ENCODE results near the gene VCL.

Gene VCL

DNA sequence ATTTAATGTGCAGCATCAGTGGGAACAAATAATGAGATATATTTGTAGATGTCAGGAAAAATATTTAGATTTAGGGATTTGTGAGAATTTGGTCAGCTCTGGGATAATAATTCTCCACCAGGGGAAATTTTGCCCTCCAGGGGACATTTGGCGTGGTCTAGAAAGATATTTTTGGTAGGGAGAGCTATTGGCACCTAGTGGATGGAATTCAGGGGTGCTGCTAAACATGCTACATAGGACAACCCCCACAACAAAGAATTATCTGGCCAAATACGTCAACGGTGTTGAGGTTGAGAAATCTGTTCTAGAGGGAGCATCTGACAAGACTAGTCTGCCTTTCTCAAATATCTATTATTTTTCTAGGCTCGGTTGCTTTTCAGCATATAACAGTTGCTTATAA lies 155.2 kb downstream of the VCL start:
- ATAC-seq (no peak), DNase-seq (no peak)
- no peak overlapping the region for H3K4me3 Mint-ChIP-seq
- no peaks in the 10 kb centered on the region for H3K9me3 Mint-ChIP-seq
- H3K27ac Mint-ChIP-seq = no peak overlapping the region
- H3K27me3 Mint-ChIP-seq = no peaks in the 10 kb centered on the region
- H3K4me1 Mint-ChIP-seq = peaks cover 38% of the 10 kb centered on the region
- H3K36me3 Mint-ChIP-seq (ENCODE audit: low read depth) = peaks cover 12% of the 10 kb centered on the region

- no peaks in the 10 kb centered on the region for H3K9me3 Mint-ChIP-seq
- peaks cover 33% of the 10 kb centered on the region for H3K4me1 Mint-ChIP-seq
- no peak overlapping the region for H3K27ac Mint-ChIP-seq
- no peaks in the 10 kb centered on the region for H3K27me3 Mint-ChIP-seq
- no peak overlapping the region for H3K4me3 Mint-ChIP-seq
- ATAC-seq (no peak), DNase-seq (no peak)
- peaks cover 11% of the 10 kb centered on the region for H3K36me3 Mint-ChIP-seq (ENCODE audit: low read depth)
These were observed 155.8 kb downstream of the VCL start for GRCh38 chr10:74153676-74154075.

DNA sequence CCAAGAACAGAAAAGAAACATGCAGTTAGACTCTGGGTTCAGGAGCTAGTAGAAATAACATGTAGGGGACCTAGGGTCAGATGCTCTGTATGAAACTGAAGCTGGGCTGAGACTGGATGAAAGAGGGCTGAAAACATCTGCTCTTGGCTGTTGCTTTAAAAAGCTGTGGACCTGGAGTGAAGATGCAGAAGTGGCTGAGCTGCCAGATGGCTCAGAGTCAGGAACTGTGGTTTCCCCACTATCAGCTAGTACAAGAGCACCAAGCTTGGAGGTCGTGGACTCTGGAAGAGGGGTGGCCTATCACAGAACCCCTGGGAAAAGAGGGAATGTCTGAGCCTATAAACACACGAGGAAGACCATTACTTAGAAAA lies 159.0 kb downstream of the VCL start:
- H3K4me3 Mint-ChIP-seq = no peak overlapping the region
- no peak for DNase-seq
- peaks cover 32% of the 10 kb centered on the region for H3K4me1 Mint-ChIP-seq
- no peaks in the 10 kb centered on the region for H3K9me3 Mint-ChIP-seq
- H3K27ac Mint-ChIP-seq = no peak overlapping the region
- H3K27me3 Mint-ChIP-seq = no peaks in the 10 kb centered on the region
- no peak for ATAC-seq
- H3K36me3 Mint-ChIP-seq (ENCODE audit: low read depth) = peaks cover 13% of the 10 kb centered on the region

GRCh38 chr10:74160013-74160412 lies 162.1 kb downstream of the VCL start:
- ATAC-seq (no peak), DNase-seq (no peak)
- H3K9me3 Mint-ChIP-seq = no peaks in the 10 kb centered on the region
- H3K4me3 Mint-ChIP-seq = no peak overlapping the region
- no peak overlapping the region for H3K27ac Mint-ChIP-seq
- no peaks in the 10 kb centered on the region for H3K27me3 Mint-ChIP-seq
- H3K36me3 Mint-ChIP-seq (ENCODE audit: low read depth) = peaks cover 3% of the 10 kb centered on the region
- peaks cover 28% of the 10 kb centered on the region for H3K4me1 Mint-ChIP-seq

- Mint-ChIP-seq H3K4me1 (peaks cover 34% of the 10 kb centered on the region), H3K27me3 (no peaks in the 10 kb centered on the region), H3K36me3 (ENCODE audit: low read depth) (peaks cover 3% of the 10 kb centered on the region), H3K4me3 (no peak overlapping the region), H3K27ac (no peak overlapping the region), H3K9me3 (no peaks in the 10 kb centered on the region)
- no peak for DNase-seq
- ATAC-seq = no peak
These were observed 165.6 kb downstream of the VCL start for GRCh38 chr10:74163319-74164068.

- peaks cover 1% of the 10 kb centered on the region for H3K36me3 Mint-ChIP-seq (ENCODE audit: low read depth)
- ATAC-seq (no peak), DNase-seq (no peak)
- H3K27ac Mint-ChIP-seq = no peak overlapping the region
- no peak overlapping the region for H3K4me3 Mint-ChIP-seq
- H3K27me3 Mint-ChIP-seq = no peaks in the 10 kb centered on the region
- H3K9me3 Mint-ChIP-seq = no peaks in the 10 kb centered on the region
- peaks cover 46% of the 10 kb centered on the region for H3K4me1 Mint-ChIP-seq
These were observed 167.0 kb downstream of the VCL start for GRCh38 chr10:74164716-74165529.

GRCh38 chr10:74165530-74165901 lies 167.6 kb downstream of the VCL start:
- Mint-ChIP-seq H3K36me3 (ENCODE audit: low read depth) (peaks cover 1% of the 10 kb centered on the region), H3K4me1 (peaks cover 46% of the 10 kb centered on the region), H3K27me3 (no peaks in the 10 kb centered on the region), H3K27ac (peak overlapping the region; percentile 3), H3K4me3 (no peak overlapping the region), H3K9me3 (no peaks in the 10 kb centered on the region)
- DNase-seq (no peak), ATAC-seq (no peak)

DNA sequence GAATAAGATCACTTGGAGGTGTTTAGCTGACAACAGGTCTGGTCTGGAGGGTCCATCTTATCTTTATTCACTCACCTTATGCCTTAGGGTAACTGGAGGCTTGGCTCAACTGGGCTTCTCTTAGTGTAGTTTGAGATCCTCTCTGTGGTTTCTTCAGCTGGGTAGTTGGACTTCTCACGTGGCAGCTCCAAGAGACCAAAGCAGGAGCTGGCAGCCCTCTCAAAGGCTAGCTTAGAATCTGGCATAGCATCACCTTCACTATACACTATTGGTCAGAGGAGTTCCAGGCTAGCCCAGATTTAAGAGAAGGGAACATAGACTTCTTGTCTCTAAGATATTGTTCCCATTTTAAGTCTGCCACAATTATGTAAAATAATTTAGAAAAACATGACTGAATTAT lies 169.5 kb downstream of the VCL start:
- no peak for DNase-seq
- peaks cover 43% of the 10 kb centered on the region for H3K4me1 Mint-ChIP-seq

More for the DNA sequence above, 169.5 kb downstream of the VCL start:
- Mint-ChIP-seq H3K9me3 (no peaks in the 10 kb centered on the region), H3K36me3 (ENCODE audit: low read depth) (peaks cover 1% of the 10 kb centered on the region), H3K4me3 (no peak overlapping the region), H3K27ac (no peak overlapping the region), H3K27me3 (no peaks in the 10 kb centered on the region)
- ATAC-seq = no peak

Measured in activated naive CD8-positive, alpha-beta T cell treated with anti-CD3 and anti-CD28 coated beads, Interleukin-2, amount 50 U/mL, for 24 hours (primary cell).